Tibial nerve (tissue), 4 donors: Measurements from ENCODE around the gene MROH2B. TPM values are rescaled to one million over a fixed set of nuclear protein-coding genes. Genes with fewer than 3 reads are reported as not detected.

Experiments used
- DNase-seq, 2 donors: peaks; one replicate each; pipeline ENCODE4 v3.0.0-alpha.2; 2019; ENCODE audit warnings: low spot score in 2 of 2
- H3K27ac ChIP-seq, 4 donors: fragments of 200-600 bp; sonication (generic) in 3 of 4; one replicate each; pipeline ENCODE4 v1.5.1; 2017 to 2019; ENCODE audit warnings: mild to moderate bottlenecking in 1 of 4
- H3K27me3 ChIP-seq, 2 donors: fragments of 200-600 bp; sonication (generic) in 1 of 2; one replicate each; pipeline versions ENCODE4 v1.5.1 to v1.6.0; 2017 to 2019
- H3K36me3 ChIP-seq, 3 donors: fragments of 200-600 bp; sonication (generic); one replicate each; pipeline ENCODE4 v1.5.1; 2018 to 2019
- H3K4me1 ChIP-seq, 4 donors: fragments of 200-600 bp; sonication (generic) in 3 of 4; one replicate each; pipeline ENCODE4 v1.5.1; 2017 to 2019
- H3K4me3 ChIP-seq, 4 donors: fragments of 200-600 bp; sonication (generic) in 3 of 4; one replicate each; pipeline ENCODE4 v1.5.1; 2017 to 2019; ENCODE audit warnings: mild to moderate bottlenecking in 1 of 4, moderate library complexity in 1 of 4
- H3K9me3 ChIP-seq, 4 donors: fragments of 200-600 bp; sonication (generic) in 3 of 4; one replicate each; pipeline ENCODE4 v1.5.1; 2017 to 2019
- CTCF ChIP-seq, 5 experiments: fragments of 200-600 bp in 3 of 5; fragments of 450-650 bp in 2 of 5; sonication (generic) in 3 of 5; IDR thresholded peaks; one replicate each; pipeline ENCODE4 v1.5.1; 2016 to 2019; ENCODE audit warnings: antibody characterized with exemption in 5 of 5, mild to moderate bottlenecking in 3 of 5, moderate library complexity in 2 of 5
- EP300 ChIP-seq, 2 donors: sonication (generic); formaldehyde crosslinking; IDR thresholded peaks; one replicate each; pipeline ENCODE4 v1.6.1; 2017; ENCODE audit warnings: antibody characterized with exemption in 2 of 2, mild to moderate bottlenecking in 1 of 2
- POLR2A ChIP-seq, 2 donors: fragments of 450-650 bp; IDR thresholded peaks; one replicate each; pipeline ENCODE4 v1.6.1; 2017; ENCODE audit warnings: antibody characterized with exemption in 2 of 2, mild to moderate bottlenecking in 2 of 2, moderate library complexity in 2 of 2
- WGBS, 2 donors: methylation state at CpG; one replicate each; pipeline ENCODE4 v1.1.5; 2018; 5-methylcytosine and 5-hydroxymethylcytosine counted together
- total RNA-seq, 4 donors: library from RNA; depleted of rRNA; stranded (reverse); fragments of >200 nt; gene quantifications; one replicate each; pipeline ENCODE4 v1.1.0, GENCODE V29; 2016

MROH2B gene
- total RNA-seq, 4 donors from 2014 or later, result not detected

GRCh38 chr5:40999966-41000365, 71.2 kb downstream of the MROH2B start:
- no peaks in the 10 kb centered on the region for H3K9me3 ChIP-seq
- no peaks in the 10 kb centered on the region for H3K4me1 ChIP-seq
- no peak overlapping the region for H3K27ac ChIP-seq
- no peak overlapping the region for H3K4me3 ChIP-seq
- no peak for DNase-seq
- H3K36me3 ChIP-seq, result no peaks in the 10 kb centered on the region
- WGBS, 2 donors, result 93 to 95% methylated on average over 4 of the region's 4 CpGs
- no peaks in the 10 kb centered on the region for H3K27me3 ChIP-seq
- TF ChIP-seq EP300 (IDR thresholded peaks at IDR 0.05), result no peak
- no peak for TF ChIP-seq POLR2A (IDR thresholded peaks at IDR 0.05)
- TF ChIP-seq CTCF (IDR thresholded peaks at IDR 0.05), result no peak

GRCh38 chr5:40999142-40999541, 72.0 kb downstream of the MROH2B start:
- H3K9me3 ChIP-seq, result no peaks in the 10 kb centered on the region
- DNase-seq, result no peak
- TF ChIP-seq POLR2A (IDR thresholded peaks at IDR 0.05), result no peak
- TF ChIP-seq EP300 (IDR thresholded peaks at IDR 0.05), result no peak
- no peak for TF ChIP-seq CTCF (IDR thresholded peaks at IDR 0.05)
- no peak overlapping the region for H3K4me3 ChIP-seq
- H3K27me3 ChIP-seq, result no peaks in the 10 kb centered on the region
- H3K36me3 ChIP-seq, result no peaks in the 10 kb centered on the region
- no peak overlapping the region for H3K27ac ChIP-seq
- no peaks in the 10 kb centered on the region for H3K4me1 ChIP-seq
- 91 to 93% methylated on average over 1 of the region's 1 CpG for WGBS, 2 donors

GRCh38 chr5:40995801-40996586, 75.1 kb downstream of the MROH2B start:
- no peak for DNase-seq
- TF ChIP-seq EP300 (IDR thresholded peaks at IDR 0.05) (no peak), POLR2A (IDR thresholded peaks at IDR 0.05) (no peak), CTCF (IDR thresholded peaks at IDR 0.05) (no peak)
- no peak overlapping the region for H3K4me3 ChIP-seq
- 90 to 93% methylated on average over 5 of the region's 5 CpGs for WGBS, 2 donors
- H3K27ac ChIP-seq, result no peak overlapping the region
- peaks cover 0 to 29% (median 13%) of the 10 kb centered on the region in 4 donors for H3K4me1 ChIP-seq
- no peaks in the 10 kb centered on the region for H3K9me3 ChIP-seq
- no peaks in the 10 kb centered on the region for H3K36me3 ChIP-seq
- no peaks in the 10 kb centered on the region for H3K27me3 ChIP-seq

DNA sequence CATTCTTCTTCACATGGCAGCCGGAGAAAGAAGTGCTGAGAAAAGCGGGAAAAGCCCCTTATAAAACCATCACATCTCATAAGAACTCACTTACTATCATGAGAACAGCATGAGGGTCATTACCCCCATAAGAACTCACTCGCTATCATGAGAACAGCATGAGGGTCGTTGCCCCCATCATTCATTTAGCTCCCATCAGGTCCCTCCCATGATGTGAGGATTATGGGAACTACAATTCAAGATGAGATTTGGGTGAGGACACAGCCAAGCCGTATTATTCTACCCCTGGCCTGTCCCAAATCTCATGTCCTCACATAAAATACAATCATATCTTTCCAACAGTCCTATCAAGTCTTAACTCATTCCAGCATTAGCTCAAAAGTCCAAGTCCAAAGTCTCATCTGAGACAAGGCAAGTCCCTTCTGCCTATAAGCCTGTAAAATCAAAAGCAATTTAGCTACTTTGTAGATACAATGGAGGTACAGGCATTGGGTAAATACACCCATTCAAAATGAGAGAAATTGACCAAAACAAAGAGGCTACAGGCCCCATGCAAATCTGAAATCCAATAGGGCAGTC, 79.1 kb downstream of the MROH2B start:
- peak overlapping the region; percentile 12 to 92 (median 72) for H3K27ac ChIP-seq
- no peak overlapping the region for H3K4me3 ChIP-seq
- no peak for DNase-seq
- WGBS, 2 donors, result 53 to 64% methylated on average over 5 of the region's 5 CpGs
- H3K36me3 ChIP-seq, result no peaks in the 10 kb centered on the region
- TF ChIP-seq EP300 (IDR thresholded peaks at IDR 0.05) (no peak), POLR2A (IDR thresholded peaks at IDR 0.05) (no peak), CTCF (IDR thresholded peaks at IDR 0.05) (no peak)
- no peaks in the 10 kb centered on the region for H3K9me3 ChIP-seq
- H3K4me1 ChIP-seq, result peaks cover 0 to 44% (median 25%) of the 10 kb centered on the region in 4 donors
- H3K27me3 ChIP-seq, result no peaks in the 10 kb centered on the region
